Calu3 (cell line): ENCODE results near the gene TBC1D24. TPM values are rescaled to one million over a fixed set of nuclear protein-coding genes. Genes with fewer than 3 reads are reported as not detected.
"Not testable (repeated sequence)": the region's sequence is repeated elsewhere in the genome, so short reads cannot be mapped to it uniquely, and the experiment has no call there.

ENCODE experiments used
- BruUV-seq: library from RNA; stranded (reverse); fragments of 400-500 nt; replicated peaks from 2 replicates; lab custom pipeline; 2021; lab: Mats Ljungman, UMichigan
- CTCF ChIA-PET: fragments of 300-600 bp; sonication (Branson Sonifier 250); formaldehyde crosslinking; loops from one replicate; lab custom pipeline; 2022; ENCODE audit warnings: antibody characterized with exemption; lab: Charles Lee
- DNase-seq: peaks from one replicate; pipeline ENCODE4 v3.0.0; 2022
- H3K27ac Mint-ChIP-seq: one replicate; pipeline ENCODE4 v1.8.0; 2022; ENCODE audit warnings: mixed read lengths; ENCODE audit not compliant: unreplicated experiment
- H3K27me3 Mint-ChIP-seq: one replicate; pipeline ENCODE4 v1.8.0; 2022; ENCODE audit warnings: mixed read lengths; ENCODE audit not compliant: unreplicated experiment
- H3K36me3 Mint-ChIP-seq: one replicate; pipeline ENCODE4 v1.8.0; 2022; ENCODE audit warnings: mild to moderate bottlenecking, moderate library complexity, mixed read lengths; ENCODE audit not compliant: insufficient read depth, unreplicated experiment
- H3K4me1 Mint-ChIP-seq: one replicate; pipeline ENCODE4 v1.8.0; 2022; ENCODE audit warnings: mild to moderate bottlenecking, low read depth, mixed read lengths; ENCODE audit not compliant: unreplicated experiment
- H3K4me3 Mint-ChIP-seq: one replicate; pipeline ENCODE4 v1.8.0; 2022; ENCODE audit warnings: mild to moderate bottlenecking, low read depth, moderate library complexity, mixed read lengths; ENCODE audit not compliant: unreplicated experiment
- H3K9me3 Mint-ChIP-seq: one replicate; pipeline ENCODE4 v1.8.0; 2022; ENCODE audit warnings: low read depth, mixed read lengths; ENCODE audit not compliant: unreplicated experiment
- CTCF ChIP-seq: fragments of 200-600 bp; IDR thresholded peaks from one replicate; pipeline ENCODE4 v1.8.0; 2022; ENCODE audit warnings: antibody characterized with exemption; ENCODE audit not compliant: unreplicated experiment
- intact Hi-C: fragments of 100-400 bp; cut with micrococcal nuclease; formaldehyde crosslinking; loops from one replicate; pipeline ENCODE4 v1.10.0; 2022; ENCODE audit not compliant: unreplicated experiment
- total RNA-seq: library from RNA; stranded (reverse); gene quantifications from 2 replicates; pipeline ENCODE4 v1.2.3, GENCODE V29; 2022

TBC1D24 gene
- total RNA-seq, 1 experiment from 2014 or later = 33.3 TPM

GRCh38 chr16:2531696-2532493, 57.0 kb downstream of the TBC1D24 start:
- Mint-ChIP-seq H3K36me3 (peaks cover 60% of the 10 kb centered on the region), H3K27ac (peak overlapping the region; percentile 98), H3K4me3 (peak overlapping the region; percentile 89), H3K9me3 (no peaks in the 10 kb centered on the region), H3K4me1 (peaks cover 8% of the 10 kb centered on the region), H3K27me3 (no peaks in the 10 kb centered on the region)
- intact Hi-C loops = no loop called here
- CTCF ChIA-PET = interaction anchor here (0.5 to 1.6 kb wide), 3 partner anchors 11 to 326 kb away, joined by 4 to 8 read pairs (median 4); no protein-coding TSS in a partner anchor
- BruUV-seq = no TSS peak
- peak; percentile 99 for DNase-seq
- no peak for TF ChIP-seq CTCF

- no peaks in the 10 kb centered on the region for H3K9me3 Mint-ChIP-seq
- peak overlapping the region; percentile 98 for H3K27ac Mint-ChIP-seq
- peak; percentile 83 for DNase-seq
- no TSS peak for BruUV-seq
- H3K36me3 Mint-ChIP-seq = peaks cover 62% of the 10 kb centered on the region
- CTCF ChIA-PET = interaction anchor here (0.5 to 1.6 kb wide), 2 partner anchors 12 to 273 kb away, joined by 4 to 8 read pairs; no protein-coding TSS in a partner anchor
- intact Hi-C loops = no loop called here
- peak overlapping the region; percentile 89 for H3K4me3 Mint-ChIP-seq
- H3K27me3 Mint-ChIP-seq = no peaks in the 10 kb centered on the region
- no peak for TF ChIP-seq CTCF
- H3K4me1 Mint-ChIP-seq = peaks cover 9% of the 10 kb centered on the region
Observed at GRCh38 chr16:2532494-2533141, 57.7 kb downstream of the TBC1D24 start.

- H3K9me3 Mint-ChIP-seq, intact Hi-C loops, BruUV-seq, CTCF ChIA-PET, H3K27me3 Mint-ChIP-seq, H3K4me1 Mint-ChIP-seq, DNase-seq: not testable (repeated sequence)
- Mint-ChIP-seq H3K27ac (peak overlapping the region; percentile 98), H3K4me3 (peak overlapping the region; percentile 89), H3K36me3 (peaks cover 62% of the 10 kb centered on the region)
Observed at GRCh38 chr16:2533142-2533755, 58.3 kb downstream of the TBC1D24 start.

GRCh38 chr16:2533912-2534311, 59.0 kb downstream of the TBC1D24 start:
- Mint-ChIP-seq H3K9me3 (no peaks in the 10 kb centered on the region), H3K4me1 (peaks cover 15% of the 10 kb centered on the region), H3K4me3 (no peak overlapping the region), H3K36me3 (peaks cover 64% of the 10 kb centered on the region), H3K27ac (no peak overlapping the region), H3K27me3 (no peaks in the 10 kb centered on the region)
- CTCF ChIA-PET = no interaction called here
- no peak for DNase-seq
- no peak for TF ChIP-seq CTCF
- BruUV-seq = no TSS peak
- intact Hi-C loops = no loop called here

GRCh38 chr16:2534335-2534734, 59.4 kb downstream of the TBC1D24 start:
- intact Hi-C loops, BruUV-seq, H3K27ac Mint-ChIP-seq, H3K9me3 Mint-ChIP-seq, H3K4me3 Mint-ChIP-seq, CTCF ChIA-PET, DNase-seq, H3K27me3 Mint-ChIP-seq: not testable (repeated sequence)
- Mint-ChIP-seq H3K4me1 (peaks cover 20% of the 10 kb centered on the region), H3K36me3 (peaks cover 66% of the 10 kb centered on the region)
